ENCODE measurements around the gene PCDHGC4. TPM values are rescaled to one million over a fixed set of nuclear protein-coding genes. Genes with fewer than 3 reads are reported as not detected.

PCDHGC4 gene
- polyA plus RNA-seq, 1 experiment: 0.49 TPM

DNA sequence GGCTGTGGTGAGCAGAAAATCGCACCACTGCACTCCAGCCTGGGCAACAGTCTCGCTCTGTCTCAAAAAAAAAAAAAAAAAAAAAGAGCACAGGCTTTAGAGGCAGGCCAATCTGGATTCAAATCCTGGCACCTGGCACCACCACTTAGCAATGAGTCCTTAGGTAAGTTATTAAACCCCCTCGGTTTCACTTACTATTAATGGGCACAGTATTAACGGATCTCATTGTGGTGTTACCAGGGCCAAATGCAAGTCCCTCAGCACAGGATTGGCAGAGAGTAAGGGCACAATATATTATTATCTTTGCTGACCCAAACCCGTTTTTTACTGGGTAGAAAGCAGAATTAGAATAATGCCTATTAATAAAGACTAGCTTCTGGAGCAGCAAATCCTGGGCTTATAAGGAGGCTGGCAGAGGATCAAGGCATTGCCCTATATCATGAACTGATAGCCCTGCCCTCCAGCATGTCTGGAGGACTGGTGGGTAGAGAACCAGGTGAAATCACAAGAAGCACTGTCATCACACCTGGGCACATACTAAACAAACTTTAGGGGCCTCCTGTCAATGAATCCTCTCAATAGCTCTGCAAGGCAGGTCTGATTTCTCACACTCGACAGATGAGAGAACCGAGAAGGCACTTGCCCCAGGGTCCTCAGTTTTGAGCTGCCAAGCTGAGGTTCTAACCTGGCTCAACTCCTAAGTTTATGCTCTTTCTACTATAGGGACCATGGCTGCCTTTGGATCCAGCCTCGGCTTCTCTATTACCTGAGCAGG, 21.7 kb downstream of the PCDHGC4 start:
- ChIA-PET POLR2A (interaction anchor here (0.7 kb wide), 1 partner anchor 12 kb away, joined by 4 read pairs; no protein-coding TSS in a partner anchor), CTCF (interaction anchor here (0.7 to 11.0 kb wide), 9 partner anchors 9 to 93 kb away, joined by 3 to 170 read pairs (median 10); partner anchors contain the start of genes PCDHGA10, PCDHGC3 and PCDHGC5)
- Histone ChIP-seq H3K4me3 (ENCODE audit: low read depth, low read length) (no peak overlapping the region), H3K36me3 (ENCODE audit: control insufficient read depth, insufficient read depth, low read length) (peaks cover 21% of the 10 kb centered on the region), H3K27me3 (ENCODE audit: control insufficient read depth, insufficient read depth, low read length) (no peaks in the 10 kb centered on the region)
- no peak for DNase-seq (ENCODE audit: low read depth)
- TF ChIP-seq, protein P1, sequence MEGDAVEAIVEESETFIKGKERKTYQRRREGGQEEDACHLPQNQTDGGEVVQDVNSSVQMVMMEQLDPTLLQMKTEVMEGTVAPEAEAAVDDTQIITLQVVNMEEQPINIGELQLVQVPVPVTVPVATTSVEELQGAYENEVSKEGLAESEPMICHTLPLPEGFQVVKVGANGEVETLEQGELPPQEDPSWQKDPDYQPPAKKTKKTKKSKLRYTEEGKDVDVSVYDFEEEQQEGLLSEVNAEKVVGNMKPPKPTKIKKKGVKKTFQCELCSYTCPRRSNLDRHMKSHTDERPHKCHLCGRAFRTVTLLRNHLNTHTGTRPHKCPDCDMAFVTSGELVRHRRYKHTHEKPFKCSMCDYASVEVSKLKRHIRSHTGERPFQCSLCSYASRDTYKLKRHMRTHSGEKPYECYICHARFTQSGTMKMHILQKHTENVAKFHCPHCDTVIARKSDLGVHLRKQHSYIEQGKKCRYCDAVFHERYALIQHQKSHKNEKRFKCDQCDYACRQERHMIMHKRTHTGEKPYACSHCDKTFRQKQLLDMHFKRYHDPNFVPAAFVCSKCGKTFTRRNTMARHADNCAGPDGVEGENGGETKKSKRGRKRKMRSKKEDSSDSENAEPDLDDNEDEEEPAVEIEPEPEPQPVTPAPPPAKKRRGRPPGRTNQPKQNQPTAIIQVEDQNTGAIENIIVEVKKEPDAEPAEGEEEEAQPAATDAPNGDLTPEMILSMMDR (IDR thresholded peaks at IDR 0.05; ENCODE audit: insufficient read depth, low read depth, low read length): no peak

DNA sequence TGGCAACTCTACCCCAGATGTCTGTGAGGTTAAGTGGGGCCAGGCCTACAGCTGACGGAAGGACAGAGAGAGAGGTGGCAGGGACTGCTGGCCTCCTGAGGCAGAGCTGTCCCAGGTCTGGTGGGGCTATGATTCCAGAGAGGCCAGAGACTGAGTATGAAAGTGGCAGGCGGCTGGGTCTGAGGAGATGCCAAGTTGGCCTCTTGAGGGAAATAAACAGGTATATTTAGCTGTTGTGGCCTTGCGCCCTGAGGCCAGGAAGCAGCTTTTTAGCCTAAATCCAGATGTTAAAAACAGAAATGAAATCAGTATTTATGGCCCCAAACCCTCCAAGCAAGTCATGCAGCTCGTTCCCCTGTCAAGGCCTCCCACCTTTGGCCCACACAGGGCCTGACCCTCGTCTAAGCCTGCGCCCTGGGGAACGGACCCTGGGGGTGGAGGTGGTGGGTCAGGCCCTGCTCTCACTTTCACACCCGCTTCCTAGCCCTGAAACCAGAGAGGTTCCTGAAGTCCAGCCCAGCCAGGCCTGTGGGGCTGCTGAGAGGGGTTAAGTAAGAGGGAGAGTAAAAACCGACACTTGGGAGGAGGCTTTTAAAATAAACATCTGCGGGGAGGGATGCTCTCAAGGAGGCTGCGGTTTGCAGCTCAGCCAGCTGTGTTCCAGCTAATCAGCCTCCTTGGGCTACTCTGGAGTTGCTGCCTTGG, 22.7 kb downstream of the PCDHGC4 start:
- POLR2A ChIA-PET: interaction anchor here (1.1 kb wide), 1 partner anchor 19 kb away, joined by 4 read pairs; the partner anchor contains the start of gene PCDHGC5

DNA sequence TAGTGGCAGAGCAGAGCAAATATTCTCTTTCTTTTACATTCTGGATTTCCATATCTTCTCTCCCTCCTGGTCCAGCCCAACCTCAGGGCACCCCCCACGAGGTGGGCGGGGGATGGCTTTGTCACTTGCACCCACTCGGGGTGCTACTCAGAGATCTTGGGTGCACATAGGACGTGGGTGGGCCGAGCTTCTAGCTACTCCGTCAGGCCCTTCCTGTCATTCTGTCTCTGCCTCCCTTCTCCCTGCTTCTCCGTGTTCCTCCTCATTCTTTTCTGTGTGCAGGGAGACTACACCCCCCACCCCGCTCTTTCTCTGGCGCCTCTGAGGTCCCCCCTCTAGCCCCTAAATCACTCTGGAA, 23.6 kb downstream of the PCDHGC4 start:
- ChIA-PET CTCF (interaction anchor here (0.6 to 11.0 kb wide), 12 partner anchors 16 to 189 kb away, joined by 3 to 170 read pairs (median 6); partner anchors contain the start of genes PCDHGA10, PCDHGA11, PCDHGA12 and PCDHGC3), POLR2A (interaction anchor here (1.1 kb wide), 1 partner anchor 20 kb away, joined by 4 read pairs; the partner anchor contains the start of gene PCDHGC5)
- DNase-seq (ENCODE audit: low read depth): no peak
- peaks cover 25% of the 10 kb centered on the region for H3K36me3 ChIP-seq (ENCODE audit: control insufficient read depth, insufficient read depth, low read length)
- TF ChIP-seq, protein P1 (IDR thresholded peaks at IDR 0.05; ENCODE audit: insufficient read depth, low read depth, low read length): no peak
- H3K4me3 ChIP-seq (ENCODE audit: low read depth, low read length): peak overlapping the region; percentile 30
- H3K27me3 ChIP-seq (ENCODE audit: control insufficient read depth, insufficient read depth, low read length): no peaks in the 10 kb centered on the region

More for the DNA sequence above, 22.7 kb downstream of the PCDHGC4 start:
- Histone ChIP-seq H3K36me3 (ENCODE audit: control insufficient read depth, insufficient read depth, low read length) (peaks cover 25% of the 10 kb centered on the region), H3K4me3 (ENCODE audit: low read depth, low read length) (no peak overlapping the region), H3K27me3 (ENCODE audit: control insufficient read depth, insufficient read depth, low read length) (no peaks in the 10 kb centered on the region)
- peak; percentile 60 for DNase-seq (ENCODE audit: low read depth)
- CTCF ChIA-PET: interaction anchor here (0.7 to 11.0 kb wide), 13 partner anchors 10 to 188 kb away, joined by 3 to 170 read pairs (median 7); partner anchors contain the start of genes PCDHGA10, PCDHGA11, PCDHGA12 and PCDHGB6
- TF ChIP-seq, protein P1 (IDR thresholded peaks at IDR 0.05; ENCODE audit: insufficient read depth, low read depth, low read length): no peak

DNA sequence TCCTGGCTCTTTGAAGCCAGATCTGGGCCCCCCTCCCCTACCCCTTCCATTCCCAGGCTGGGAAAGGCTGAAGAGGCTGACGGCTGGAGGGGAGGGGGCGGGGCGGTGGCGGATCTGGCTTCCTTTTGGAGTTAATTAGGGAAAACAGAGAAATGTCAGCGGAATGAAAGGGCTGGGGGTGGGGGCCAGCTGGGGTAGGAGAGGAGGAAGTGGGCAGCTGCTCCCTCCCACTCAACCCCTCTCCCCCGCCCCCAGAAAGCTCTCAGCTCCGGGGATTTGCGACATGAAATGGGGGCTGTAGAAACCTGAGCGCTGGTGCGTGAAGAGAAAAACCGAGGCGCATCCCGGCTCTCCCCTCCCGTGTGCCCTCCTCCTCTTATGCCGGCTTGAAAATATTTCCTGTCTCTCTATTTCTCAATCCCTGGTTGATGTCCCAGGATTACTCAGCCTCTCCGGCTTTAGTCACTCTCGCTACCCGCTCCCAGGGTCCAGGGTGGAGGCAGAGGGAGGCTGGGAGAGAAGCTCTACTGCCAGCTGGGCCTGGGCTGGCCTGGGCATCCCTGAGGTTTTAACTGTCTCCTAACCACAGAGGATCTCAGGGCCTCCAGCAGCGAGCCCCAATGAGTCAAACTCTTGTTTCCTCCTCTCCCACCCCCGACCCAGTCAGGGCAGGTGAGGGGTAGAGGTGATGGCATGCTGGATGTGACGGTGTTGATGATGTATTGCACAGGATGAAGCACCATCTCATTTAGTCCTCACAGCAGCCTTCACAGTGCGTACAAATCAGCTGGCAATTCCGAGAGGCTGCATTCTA, 24.2 kb downstream of the PCDHGC4 start:
- ChIA-PET CTCF (interaction anchor here (0.6 to 11.0 kb wide), 10 partner anchors 15 to 189 kb away, joined by 3 to 170 read pairs (median 8); partner anchors contain the start of genes PCDHGA1, PCDHGA12, PCDHGC3 and PCDHGC5), POLR2A (interaction anchor here (0.7 to 1.0 kb wide), 2 partner anchors 12 to 16 kb away, joined by 3 to 8 read pairs; no protein-coding TSS in a partner anchor)
- Histone ChIP-seq H3K27me3 (ENCODE audit: control insufficient read depth, insufficient read depth, low read length) (no peaks in the 10 kb centered on the region), H3K4me3 (ENCODE audit: low read depth, low read length) (peak overlapping the region; percentile 30), H3K36me3 (ENCODE audit: control insufficient read depth, insufficient read depth, low read length) (peaks cover 23% of the 10 kb centered on the region)
- peak; percentile 80 for DNase-seq (ENCODE audit: low read depth)
- TF ChIP-seq, protein P1 (IDR thresholded peaks at IDR 0.05; ENCODE audit: insufficient read depth, low read depth, low read length): no peak

Data from BJ (cell line).